SKM-1 treated with dmso at 0.1 percent for 144 hours (cell line): Measurements from ENCODE around the gene ALKBH5.
"Not testable (repeated sequence)": the region's sequence is repeated elsewhere in the genome, so short reads cannot be mapped to it uniquely, and the experiment has no call there.

Source experiments
- DNase-seq: peaks from one replicate; lab custom pipeline; 2025; ENCODE audit not compliant: unreplicated experiment; lab: John Stamatoyannopoulos, UW

Gene ALKBH5

GRCh38 chr17:18185391-18185790 is 1.8 kb downstream of the ALKBH5 start:
- DNase-seq: no peak

GRCh38 chr17:18185832-18186626 is 2.4 kb downstream of the ALKBH5 start:
- no peak for DNase-seq

GRCh38 chr17:18186627-18186982 is 3.0 kb downstream of the ALKBH5 start:
- DNase-seq: no peak

- DNase-seq: no peak
These were observed 3.6 kb downstream of the ALKBH5 start for GRCh38 chr17:18187226-18187625.

- no peak for DNase-seq
These were observed 4.5 kb downstream of the ALKBH5 start for GRCh38 chr17:18187821-18188761.

GRCh38 chr17:18190628-18191235 is 7.1 kb downstream of the ALKBH5 start:
- DNase-seq: no peak

- DNase-seq: no peak
These were observed 7.6 kb downstream of the ALKBH5 start for GRCh38 chr17:18191236-18191667.

- no peak for DNase-seq
These were observed 8.3 kb downstream of the ALKBH5 start for GRCh38 chr17:18191967-18192366.

- no peak for DNase-seq
These were observed 10.8 kb downstream of the ALKBH5 start for GRCh38 chr17:18194394-18194793.

- no peak for DNase-seq
These were observed 11.2 kb downstream of the ALKBH5 start for GRCh38 chr17:18194804-18195203.

- no peak for DNase-seq
These were observed 11.6 kb downstream of the ALKBH5 start for GRCh38 chr17:18195246-18195645.

GRCh38 chr17:18197535-18198194 is 14.0 kb downstream of the ALKBH5 start:
- DNase-seq: no peak

GRCh38 chr17:18198530-18198929 is 14.9 kb downstream of the ALKBH5 start:
- DNase-seq: no peak

- DNase-seq: no peak
These were observed 17.5 kb downstream of the ALKBH5 start for GRCh38 chr17:18201108-18201507.

GRCh38 chr17:18203308-18203707 is 19.7 kb downstream of the ALKBH5 start:
- DNase-seq: no peak

- DNase-seq: no peak
These were observed 22.2 kb downstream of the ALKBH5 start for GRCh38 chr17:18205861-18206260.

GRCh38 chr17:18206962-18207361 is 23.3 kb downstream of the ALKBH5 start:
- no peak for DNase-seq

GRCh38 chr17:18208092-18208491 is 24.5 kb downstream of the ALKBH5 start:
- DNase-seq: no peak

- no peak for DNase-seq
These were observed 30.1 kb downstream of the ALKBH5 start for GRCh38 chr17:18213666-18214270.

GRCh38 chr17:18216906-18217305 is 33.3 kb downstream of the ALKBH5 start:
- DNase-seq: not testable (repeated sequence)
